Cortex of kidney (tissue), 1 donor: Measurements from ENCODE around the gene NOMO2.
"Not testable (repeated sequence)": the region's sequence is repeated elsewhere in the genome, so short reads cannot be mapped to it uniquely, and the experiment has no call there.

ENCODE experiments used
- DNase-seq: peaks from one replicate; lab custom pipeline; 2025; lab: John Stamatoyannopoulos, UW

Gene NOMO2

DNA sequence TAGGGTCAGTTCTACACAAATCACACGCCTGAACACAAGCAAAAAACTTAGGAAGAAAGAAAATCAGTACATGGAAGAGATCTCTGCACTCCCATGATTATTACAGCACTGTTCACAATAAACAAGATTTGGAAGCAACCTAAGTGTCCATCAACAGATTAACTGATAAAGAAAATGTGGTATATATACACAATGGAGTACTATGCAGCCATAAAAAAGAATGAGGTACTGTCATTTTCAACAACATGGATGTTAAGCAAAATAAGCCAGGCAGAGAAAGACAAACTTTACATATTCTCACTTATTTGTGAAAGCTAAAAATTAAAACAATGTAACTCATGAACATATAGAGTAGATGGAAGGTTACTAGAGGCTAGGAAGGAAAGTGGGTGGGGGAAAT is 16.0 kb upstream of the NOMO2 start:
- DNase-seq, result not testable (repeated sequence)

- not testable (repeated sequence) for DNase-seq
These were observed 14.0 kb upstream of the NOMO2 start for GRCh38 chr16:18575945-18576344.

DNA sequence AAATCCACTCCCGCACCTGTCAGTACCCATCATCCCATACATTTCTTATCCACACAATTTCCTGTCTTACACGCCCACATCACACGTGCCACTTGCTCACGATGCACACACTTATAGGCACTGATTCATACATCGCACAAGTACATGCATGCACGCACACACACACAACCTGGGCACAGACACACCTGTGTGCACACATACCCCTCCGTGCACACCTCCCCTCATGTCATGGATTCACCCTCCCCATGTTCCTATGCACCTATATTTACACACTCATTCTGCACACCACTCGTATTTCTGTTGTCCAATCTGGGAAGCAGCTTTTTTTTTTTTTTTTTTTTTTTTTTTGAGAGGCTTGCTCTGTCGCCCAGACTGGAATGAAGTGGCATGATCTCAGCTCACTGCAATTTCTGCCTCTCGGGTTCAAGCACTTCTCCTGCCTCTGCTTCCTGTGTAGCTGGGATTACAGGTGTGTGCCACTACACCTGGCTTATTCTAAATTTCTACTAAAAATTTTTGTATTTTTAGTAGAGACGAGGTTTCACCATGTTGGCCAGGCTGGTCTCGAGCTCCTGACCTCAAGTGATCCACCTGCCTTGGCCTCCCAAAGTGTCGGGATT is 13.5 kb upstream of the NOMO2 start:
- not testable (repeated sequence) for DNase-seq

DNA sequence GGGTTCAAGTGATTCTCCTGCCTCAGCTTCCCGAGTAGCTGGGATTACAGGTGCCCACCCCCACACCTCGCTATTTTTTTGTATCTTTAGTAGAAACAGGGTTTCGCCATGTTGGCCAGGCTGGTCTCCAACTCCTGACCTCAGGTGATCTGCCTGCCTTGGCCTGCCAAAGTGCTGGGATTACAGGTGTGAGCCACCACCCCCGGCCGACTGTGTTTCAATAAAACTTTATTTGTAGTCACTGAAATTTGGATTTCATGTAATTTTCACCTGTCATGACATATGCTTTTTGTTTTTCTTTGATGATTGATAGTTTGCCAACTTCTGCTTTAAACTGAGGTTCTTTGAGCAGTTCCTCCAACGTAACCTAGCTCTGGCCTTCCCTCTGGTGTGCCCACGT is 12.0 kb upstream of the NOMO2 start:
- not testable (repeated sequence) for DNase-seq

DNA sequence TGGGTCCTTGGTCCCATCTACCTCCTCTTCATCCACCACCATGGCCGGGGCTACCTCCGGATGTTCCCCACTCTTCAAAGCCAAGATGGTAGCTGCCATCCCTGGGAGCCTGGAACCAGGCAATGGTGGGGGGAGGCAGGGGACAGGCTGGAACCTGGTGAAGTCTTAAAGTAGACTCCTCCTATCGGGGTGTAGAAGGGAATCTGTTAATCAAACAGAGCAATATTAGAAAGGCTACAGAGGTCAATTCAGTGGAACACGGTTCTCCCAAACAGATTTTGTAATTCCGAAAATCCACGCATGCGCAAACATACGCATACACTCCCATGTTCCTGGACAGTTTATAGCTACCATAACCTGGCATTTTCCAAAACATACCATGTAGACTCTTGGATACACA is 11.1 kb upstream of the NOMO2 start:
- DNase-seq, result not testable (repeated sequence)

DNA sequence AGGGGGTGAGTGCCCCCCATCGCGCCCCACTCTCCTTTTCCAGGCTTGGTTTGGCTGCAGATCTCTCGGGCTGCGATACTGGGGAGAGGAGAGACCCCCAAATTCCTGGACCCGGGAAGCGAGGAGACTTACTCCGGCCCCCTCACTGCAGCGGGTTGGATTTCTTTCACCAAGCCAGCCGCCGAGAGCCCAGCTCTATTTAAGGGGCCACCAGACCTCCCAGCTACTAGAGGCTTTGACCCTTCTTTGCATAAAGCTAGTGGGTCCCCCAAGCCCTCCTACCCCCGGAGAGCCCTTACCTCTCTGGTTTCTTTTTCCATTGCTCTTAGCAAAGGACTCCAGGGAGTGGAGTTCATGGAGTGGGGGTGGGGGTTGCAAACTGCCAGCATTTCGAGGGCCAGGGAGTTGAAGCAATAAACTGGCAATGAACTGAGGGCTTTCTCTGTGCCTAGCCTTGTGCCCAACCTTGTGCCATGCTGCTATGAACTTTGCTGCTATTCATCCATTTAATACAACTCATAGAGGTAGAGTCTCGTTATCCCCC is 9.5 kb upstream of the NOMO2 start:
- DNase-seq, result not testable (repeated sequence)

- not testable (repeated sequence) for DNase-seq
These were observed 8.8 kb upstream of the NOMO2 start for GRCh38 chr16:18570529-18571306.

DNA sequence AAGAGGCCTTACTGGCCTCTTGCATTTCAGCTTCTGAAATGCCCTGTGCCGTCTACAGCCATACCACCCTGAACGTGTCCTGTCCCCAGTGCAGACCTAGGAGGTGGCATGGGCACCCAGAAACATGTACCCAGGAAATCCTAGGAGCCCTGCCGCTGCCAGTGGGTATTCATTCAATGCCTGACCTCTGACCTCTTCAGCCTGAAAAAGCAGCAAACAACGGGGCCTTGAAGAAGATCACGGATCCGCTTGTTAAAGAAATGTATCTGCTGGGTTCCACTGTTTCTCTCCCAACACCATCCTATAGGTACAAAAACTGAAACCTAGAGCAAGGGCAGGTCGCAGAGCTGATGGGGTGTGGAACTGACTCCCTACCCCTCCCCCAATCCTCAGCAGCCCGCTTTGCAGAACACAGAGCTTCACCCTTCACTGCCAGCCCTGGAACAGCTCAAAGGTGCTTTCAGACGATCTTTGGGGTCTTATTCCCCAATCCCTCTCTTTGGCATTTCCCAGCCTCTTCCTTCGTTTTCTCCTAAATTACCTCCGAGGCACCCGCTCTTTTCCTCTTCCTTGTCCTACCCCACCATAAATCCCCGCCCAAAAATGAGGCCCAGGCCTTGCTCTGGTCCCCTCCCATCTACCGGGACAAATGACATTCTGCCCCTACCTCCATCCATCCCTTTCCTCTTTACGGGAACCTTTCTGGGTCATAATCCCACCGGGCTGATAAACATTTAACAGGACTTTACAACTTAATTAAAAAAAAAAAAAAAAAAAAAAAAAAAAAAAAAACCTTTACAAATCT is 1.3 kb downstream of the NOMO2 start:
- not testable (repeated sequence) for DNase-seq

DNA sequence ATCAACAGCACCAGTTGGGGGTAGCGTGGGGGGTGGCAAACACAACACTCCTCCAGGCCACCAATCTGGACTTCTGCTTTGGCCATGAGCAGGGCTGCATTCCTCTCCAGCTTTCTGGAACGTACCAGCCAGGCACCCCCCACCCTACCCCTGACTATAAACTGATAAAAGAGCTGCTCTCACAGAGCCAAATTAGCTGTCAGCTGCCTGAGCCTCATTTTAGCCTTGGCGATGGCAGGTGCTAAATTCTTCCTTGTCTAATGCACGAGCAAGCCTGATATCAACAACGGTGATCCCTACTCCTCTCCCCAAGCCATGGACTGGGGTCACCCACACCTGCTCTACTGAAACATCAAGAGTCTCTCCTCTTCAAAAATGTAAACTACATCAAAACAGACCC is 8.2 kb downstream of the NOMO2 start:
- not testable (repeated sequence) for DNase-seq

- DNase-seq, result not testable (repeated sequence)
These were observed 14.5 kb downstream of the NOMO2 start for GRCh38 chr16:18547382-18547781.

GRCh38 chr16:18546853-18547252 is 15.0 kb downstream of the NOMO2 start:
- DNase-seq, result not testable (repeated sequence)

GRCh38 chr16:18544232-18545081 is 17.4 kb downstream of the NOMO2 start:
- DNase-seq, result not testable (repeated sequence)

- DNase-seq, result not testable (repeated sequence)
These were observed 20.0 kb downstream of the NOMO2 start for GRCh38 chr16:18541912-18542311.

DNA sequence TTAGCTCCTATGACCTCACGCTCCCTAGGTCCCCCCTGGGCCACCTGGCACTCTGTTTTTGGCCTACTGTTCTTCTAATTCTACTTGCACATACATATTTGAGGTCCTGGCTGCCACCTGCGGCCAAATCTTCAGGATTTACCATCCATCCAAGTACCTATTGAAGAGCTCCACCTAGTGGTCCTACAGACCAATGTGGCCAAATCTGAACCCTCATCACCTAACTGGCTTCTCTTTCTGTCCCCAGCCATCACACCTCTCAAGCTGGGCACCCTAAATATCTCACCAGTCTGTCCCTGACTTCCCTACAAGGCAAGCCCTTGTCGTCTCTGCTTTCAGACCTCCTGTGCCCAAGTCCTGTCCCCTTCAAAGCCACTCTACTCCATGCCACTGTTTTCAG is 24.9 kb downstream of the NOMO2 start:
- not testable (repeated sequence) for DNase-seq

- DNase-seq, result not testable (repeated sequence)
These were observed 26.3 kb downstream of the NOMO2 start for GRCh38 chr16:18535519-18536168.

DNA sequence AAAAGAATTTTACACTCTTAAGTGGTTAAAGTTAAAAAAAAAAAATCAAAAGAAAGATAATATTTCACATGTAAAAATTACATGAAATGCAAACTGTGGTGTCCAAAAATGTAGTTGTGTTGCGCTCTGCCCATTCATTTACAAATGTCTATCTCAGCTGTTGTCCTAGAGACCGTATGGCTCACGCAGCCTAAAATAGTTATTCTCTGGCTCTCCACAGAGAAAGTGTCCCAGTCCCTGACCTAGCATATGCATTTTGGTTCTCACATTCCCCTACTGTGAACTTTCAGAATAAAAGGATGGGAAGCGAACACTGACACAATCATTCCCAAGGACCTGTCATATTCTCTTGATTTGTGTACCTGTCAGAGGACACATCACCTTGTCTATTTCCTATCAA is 27.6 kb downstream of the NOMO2 start:
- DNase-seq, result not testable (repeated sequence)

DNA sequence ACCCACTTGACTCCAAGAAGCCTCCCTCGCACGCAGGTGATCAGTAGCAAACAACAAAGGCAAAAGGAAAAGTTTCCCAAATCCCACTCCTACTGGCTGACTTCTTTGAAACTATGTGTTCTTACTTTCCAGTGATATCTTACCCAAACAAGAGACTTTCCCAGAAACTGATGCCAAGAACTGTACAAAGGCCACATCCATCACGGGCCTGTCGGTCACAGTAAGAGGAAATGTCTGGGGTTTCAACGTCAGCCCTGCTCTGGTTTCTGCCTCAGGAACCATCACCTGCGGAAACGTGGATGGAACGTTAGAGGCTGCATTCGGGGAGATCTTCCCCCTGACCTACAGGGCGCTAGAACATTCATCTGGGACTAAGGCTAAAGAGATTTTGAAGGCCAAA is 30.6 kb downstream of the NOMO2 start:
- not testable (repeated sequence) for DNase-seq

DNA sequence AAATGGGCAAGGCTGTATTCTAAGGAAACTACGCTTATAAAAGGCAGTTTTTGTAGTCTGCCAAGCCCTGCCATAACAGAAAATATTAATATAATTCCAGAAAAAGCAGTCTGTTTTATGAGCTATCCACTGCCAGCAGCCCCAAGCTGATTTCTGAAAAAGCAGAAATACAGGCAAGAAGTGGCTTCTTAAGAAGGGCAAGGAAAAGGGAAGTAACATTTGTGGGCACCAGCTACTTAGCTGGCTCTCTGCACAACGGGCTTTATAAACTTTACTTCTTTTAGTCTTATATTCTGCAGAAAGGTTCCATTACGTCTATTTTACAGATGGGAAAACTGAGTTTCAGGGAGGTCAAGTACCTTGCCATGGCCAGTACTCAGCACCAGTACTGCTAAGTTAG is 31.6 kb downstream of the NOMO2 start:
- not testable (repeated sequence) for DNase-seq

- DNase-seq, result not testable (repeated sequence)
These were observed 35.4 kb downstream of the NOMO2 start for GRCh38 chr16:18526547-18526946.

DNA sequence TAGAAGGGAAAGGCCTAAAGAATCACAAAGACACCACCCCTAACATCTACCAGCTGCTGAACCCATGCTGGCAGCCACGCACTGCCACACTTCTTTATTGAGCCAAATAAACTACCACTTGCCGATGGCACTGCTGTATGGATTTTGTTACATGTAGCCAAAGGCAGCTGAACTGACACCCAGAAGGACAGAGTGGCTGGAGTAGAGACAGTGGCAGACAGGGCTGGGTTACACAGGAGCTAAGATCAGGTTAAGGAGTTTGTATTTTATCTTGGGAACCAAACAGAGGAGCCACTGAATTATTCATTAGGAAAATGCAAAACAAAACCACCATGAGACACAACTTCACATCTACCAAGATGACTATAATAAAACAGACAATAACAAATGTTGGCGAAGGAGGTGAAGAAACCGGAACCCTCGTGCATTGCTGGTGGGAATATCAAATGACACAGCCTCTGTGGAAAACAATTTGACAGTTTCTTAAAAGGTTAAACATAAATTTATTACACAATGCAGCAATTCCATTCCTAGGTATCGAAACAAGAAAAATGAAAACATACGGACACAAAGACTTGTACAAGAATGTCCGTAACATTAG is 35.9 kb downstream of the NOMO2 start:
- DNase-seq, result not testable (repeated sequence)
